ENCODE measurements around the gene GLT8D2. TPM values are rescaled to one million over a fixed set of nuclear protein-coding genes. Genes with fewer than 3 reads are reported as not detected.

Gene GLT8D2
- total and polyA plus RNA-seq, 2 of the 13 experiments (the other 11 are each of a cell fraction or from before 2014, with no cell fraction given): not detected

- TF ChIP-seq, protein P1, sequence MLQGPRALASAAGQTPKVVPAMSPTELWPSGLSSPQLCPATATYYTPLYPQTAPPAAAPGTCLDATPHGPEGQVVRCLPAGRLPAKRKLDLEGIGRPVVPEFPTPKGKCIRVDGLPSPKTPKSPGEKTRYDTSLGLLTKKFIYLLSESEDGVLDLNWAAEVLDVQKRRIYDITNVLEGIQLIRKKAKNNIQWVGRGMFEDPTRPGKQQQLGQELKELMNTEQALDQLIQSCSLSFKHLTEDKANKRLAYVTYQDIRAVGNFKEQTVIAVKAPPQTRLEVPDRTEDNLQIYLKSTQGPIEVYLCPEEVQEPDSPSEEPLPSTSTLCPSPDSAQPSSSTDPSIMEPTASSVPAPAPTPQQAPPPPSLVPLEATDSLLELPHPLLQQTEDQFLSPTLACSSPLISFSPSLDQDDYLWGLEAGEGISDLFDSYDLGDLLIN (CRISPR knock-in tag; IDR thresholded peaks at IDR 0.05; ENCODE audit: borderline replicate concordance): no peak
- TF ChIP-seq, protein P2, sequence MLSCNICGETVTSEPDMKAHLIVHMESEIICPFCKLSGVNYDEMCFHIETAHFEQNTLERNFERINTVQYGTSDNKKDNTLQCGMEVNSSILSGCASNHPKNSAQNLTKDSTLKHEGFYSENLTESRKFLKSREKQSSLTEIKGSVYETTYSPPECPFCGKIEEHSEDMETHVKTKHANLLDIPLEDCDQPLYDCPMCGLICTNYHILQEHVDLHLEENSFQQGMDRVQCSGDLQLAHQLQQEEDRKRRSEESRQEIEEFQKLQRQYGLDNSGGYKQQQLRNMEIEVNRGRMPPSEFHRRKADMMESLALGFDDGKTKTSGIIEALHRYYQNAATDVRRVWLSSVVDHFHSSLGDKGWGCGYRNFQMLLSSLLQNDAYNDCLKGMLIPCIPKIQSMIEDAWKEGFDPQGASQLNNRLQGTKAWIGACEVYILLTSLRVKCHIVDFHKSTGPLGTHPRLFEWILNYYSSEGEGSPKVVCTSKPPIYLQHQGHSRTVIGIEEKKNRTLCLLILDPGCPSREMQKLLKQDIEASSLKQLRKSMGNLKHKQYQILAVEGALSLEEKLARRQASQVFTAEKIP (CRISPR knock-in tag; IDR thresholded peaks at IDR 0.05; ENCODE audit: borderline replicate concordance): no peak
- TF ChIP-seq ZNF589 (CRISPR knock-in tag; conservative IDR thresholded peaks at IDR 0.05) (no peak; the same call in 1 of the 2 replicates), PPARG (CRISPR knock-in tag; conservative IDR thresholded peaks at IDR 0.05) (no peak), ZSCAN31 (CRISPR knock-in tag; IDR thresholded peaks at IDR 0.05; ENCODE audit: low read depth) (no peak), NCOA5 (CRISPR knock-in tag; IDR thresholded peaks at IDR 0.05) (no peak), CBFB (CRISPR knock-in tag; IDR thresholded peaks at IDR 0.05) (no peak), AGO1 (IDR thresholded peaks at IDR 0.05; ENCODE audit: low read depth, low read length, poor library complexity, severe bottlenecking) (peak; percentile 65), ZNF570 (CRISPR knock-in tag; IDR thresholded peaks at IDR 0.05; ENCODE audit: borderline replicate concordance) (no peak), ADNP (CRISPR knock-in tag; IDR thresholded peaks at IDR 0.05) (no peak), ZNF253 (CRISPR knock-in tag; IDR thresholded peaks at IDR 0.05; ENCODE audit: borderline replicate concordance) (no peak), KDM1A (CRISPR knock-in tag; IDR thresholded peaks at IDR 0.05) (no peak), HMG20B (CRISPR knock-in tag; conservative IDR thresholded peaks at IDR 0.05) (no peak), ZNF382 (CRISPR knock-in tag; IDR thresholded peaks at IDR 0.05; ENCODE audit: borderline replicate concordance) (no peak), ZNF180 (CRISPR knock-in tag; IDR thresholded peaks at IDR 0.05; ENCODE audit: borderline replicate concordance, low read depth) (no peak), SMC3 (IDR thresholded peaks at IDR 0.05; ENCODE audit: low read length) (no peak), IKZF1 (IDR thresholded peaks at IDR 0.05) (no peak), ZNF776 (CRISPR knock-in tag; IDR thresholded peaks at IDR 0.05) (no peak), ZNF225 (CRISPR knock-in tag; IDR thresholded peaks at IDR 0.05) (peak; percentile 19; the same call in 1 of the 2 replicates), NFE2L1 (CRISPR knock-in tag; IDR thresholded peaks at IDR 0.05; ENCODE audit: borderline replicate concordance) (no peak), NFIB (CRISPR knock-in tag; IDR thresholded peaks at IDR 0.05; ENCODE audit: borderline replicate concordance) (no peak), GZF1 (CRISPR knock-in tag; IDR thresholded peaks at IDR 0.05) (no peak), MED13 (CRISPR knock-in tag; IDR thresholded peaks at IDR 0.05) (no peak)
- TF ChIP-seq, protein P3, sequence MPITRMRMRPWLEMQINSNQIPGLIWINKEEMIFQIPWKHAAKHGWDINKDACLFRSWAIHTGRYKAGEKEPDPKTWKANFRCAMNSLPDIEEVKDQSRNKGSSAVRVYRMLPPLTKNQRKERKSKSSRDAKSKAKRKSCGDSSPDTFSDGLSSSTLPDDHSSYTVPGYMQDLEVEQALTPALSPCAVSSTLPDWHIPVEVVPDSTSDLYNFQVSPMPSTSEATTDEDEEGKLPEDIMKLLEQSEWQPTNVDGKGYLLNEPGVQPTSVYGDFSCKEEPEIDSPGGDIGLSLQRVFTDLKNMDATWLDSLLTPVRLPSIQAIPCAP (CRISPR knock-in tag; IDR thresholded peaks at IDR 0.05; ENCODE audit: low read depth): no peak
- TF ChIP-seq, protein P4, sequence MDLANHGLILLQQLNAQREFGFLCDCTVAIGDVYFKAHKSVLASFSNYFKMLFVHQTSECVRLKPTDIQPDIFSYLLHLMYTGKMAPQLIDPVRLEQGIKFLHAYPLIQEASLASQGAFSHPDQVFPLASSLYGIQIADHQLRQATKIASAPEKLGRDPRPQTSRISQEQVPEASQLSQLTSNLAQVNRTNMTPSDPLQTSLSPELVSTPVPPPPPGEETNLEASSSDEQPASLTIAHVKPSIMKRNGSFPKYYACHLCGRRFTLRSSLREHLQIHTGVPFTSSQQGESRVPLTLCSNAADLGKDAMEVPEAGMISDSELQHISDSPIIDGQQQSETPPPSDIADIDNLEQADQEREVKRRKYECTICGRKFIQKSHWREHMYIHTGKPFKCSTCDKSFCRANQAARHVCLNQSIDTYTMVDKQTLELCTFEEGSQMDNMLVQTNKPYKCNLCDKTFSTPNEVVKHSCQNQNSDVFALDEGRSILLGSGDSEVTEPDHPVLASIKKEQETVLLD (CRISPR knock-in tag; IDR thresholded peaks at IDR 0.05; ENCODE audit: low read depth): no peak; the same call in 1 of the 2 replicates
- TF ChIP-seq, protein P5, sequence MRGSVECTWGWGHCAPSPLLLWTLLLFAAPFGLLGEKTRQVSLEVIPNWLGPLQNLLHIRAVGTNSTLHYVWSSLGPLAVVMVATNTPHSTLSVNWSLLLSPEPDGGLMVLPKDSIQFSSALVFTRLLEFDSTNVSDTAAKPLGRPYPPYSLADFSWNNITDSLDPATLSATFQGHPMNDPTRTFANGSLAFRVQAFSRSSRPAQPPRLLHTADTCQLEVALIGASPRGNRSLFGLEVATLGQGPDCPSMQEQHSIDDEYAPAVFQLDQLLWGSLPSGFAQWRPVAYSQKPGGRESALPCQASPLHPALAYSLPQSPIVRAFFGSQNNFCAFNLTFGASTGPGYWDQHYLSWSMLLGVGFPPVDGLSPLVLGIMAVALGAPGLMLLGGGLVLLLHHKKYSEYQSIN (CRISPR knock-in tag; IDR thresholded peaks at IDR 0.05; ENCODE audit: borderline replicate concordance): no peak
Measured at GRCh38 chr12:103956509-103957027, 93.4 kb downstream of the GLT8D2 start (continued).
